Transverse colon (tissue), 4 donors: ENCODE results near the gene C11orf21. TPM values are rescaled to one million over a fixed set of nuclear protein-coding genes. Genes with fewer than 3 reads are reported as not detected.

Source experiments
- DNase-seq: peaks from one replicate; pipeline ENCODE4 v3.0.0-alpha.2; 2019
- H3K27ac ChIP-seq, 4 donors: fragments of 200-600 bp; sonication (generic); 2 replicates each; pipeline ENCODE4 v1.5.1; 2016 to 2018; ENCODE audit warnings: inconsistent platforms in 4 of 4
- H3K27me3 ChIP-seq: fragments of 200-600 bp; sonication (generic); 2 replicates; pipeline ENCODE4 v1.5.1; 2017; ENCODE audit warnings: inconsistent platforms
- H3K36me3 ChIP-seq, 4 donors: fragments of 200-600 bp; sonication (generic); 2 replicates each; pipeline ENCODE4 v1.5.1; 2017 to 2019; ENCODE audit warnings: inconsistent platforms in 4 of 4
- H3K4me1 ChIP-seq, 4 donors: fragments of 200-600 bp; sonication (generic); 2 replicates each; pipeline ENCODE4 v1.5.1; 2017 to 2020; ENCODE audit warnings: inconsistent platforms in 4 of 4
- H3K4me3 ChIP-seq, 4 donors: fragments of 200-600 bp; sonication (generic); 1 replicate in 1 of 4; 2 replicates in 3 of 4; pipeline versions ENCODE4 v1.5.1 to v1.6.1; 2017 to 2019; ENCODE audit warnings: inconsistent platforms in 4 of 4
- H3K9me3 ChIP-seq, 2 donors: fragments of 200-600 bp; sonication (generic); 2 replicates each; pipeline ENCODE4 v1.5.1; 2017 to 2019; ENCODE audit warnings: inconsistent platforms in 2 of 2
- EP300 ChIP-seq: sonication (generic); formaldehyde crosslinking; IDR thresholded peaks from one replicate; pipeline ENCODE4 v1.6.1; 2017; ENCODE audit warnings: antibody characterized with exemption, low read depth
- POLR2A ChIP-seq: fragments of 450-650 bp; IDR thresholded peaks from one replicate; pipeline ENCODE4 v1.6.1; 2016; ENCODE audit warnings: antibody characterized with exemption, mild to moderate bottlenecking, moderate library complexity
- POLR2AphosphoS5 ChIP-seq, 3 donors: sonication (generic); formaldehyde crosslinking; IDR thresholded peaks; one replicate each; pipeline ENCODE4 v1.6.1; 2016; ENCODE audit warnings: antibody characterized with exemption in 3 of 3
- WGBS, 2 donors: methylation state at CpG; one replicate each; pipeline ENCODE4 v1.1.5; 2018; ENCODE audit warnings: low coverage in 1 of 2; 5-methylcytosine and 5-hydroxymethylcytosine counted together
- in situ Hi-C, 4 donors: fragments of 200-750 bp; cut with MboI; loops; one replicate each; pipeline versions ENCODE4 v1.15.0 to v1.15.1; 2017; ENCODE audit warnings: low sequenced_read_pairs in 3 of 4, low pct_ligation_motif_present in 1 of 4, low pct_unique_long_range_greater_than_20kb in 1 of 4
- intact Hi-C: fragments of 100-400 bp; cut with DNase I; formaldehyde crosslinking; loops from one replicate; pipeline ENCODE4 v1.15.1; 2023; ENCODE audit warnings: low total_unique reads
- total RNA-seq, 4 donors: library from RNA; depleted of rRNA; stranded (reverse); fragments of >200 nt; gene quantifications; one replicate each; pipeline ENCODE4 v1.1.0, GENCODE V29; 2016
- TF ChIP-seq, protein P1 (sequence below), 5 experiments: fragments of 200-600 bp in 3 of 5; fragments of 450-650 bp in 2 of 5; sonication (generic) in 3 of 5; IDR thresholded peaks; 1 replicate in 2 of 5; 2 replicates in 3 of 5; pipeline ENCODE4 v1.5.1; 2016 to 2017; ENCODE audit warnings: antibody characterized with exemption in 5 of 5, inconsistent platforms in 3 of 5, mild to moderate bottlenecking in 2 of 5, moderate library complexity in 1 of 5

C11orf21 gene
- total RNA-seq, 4 donors from 2014 or later = 0.27 TPM; not detected in 3

DNA sequence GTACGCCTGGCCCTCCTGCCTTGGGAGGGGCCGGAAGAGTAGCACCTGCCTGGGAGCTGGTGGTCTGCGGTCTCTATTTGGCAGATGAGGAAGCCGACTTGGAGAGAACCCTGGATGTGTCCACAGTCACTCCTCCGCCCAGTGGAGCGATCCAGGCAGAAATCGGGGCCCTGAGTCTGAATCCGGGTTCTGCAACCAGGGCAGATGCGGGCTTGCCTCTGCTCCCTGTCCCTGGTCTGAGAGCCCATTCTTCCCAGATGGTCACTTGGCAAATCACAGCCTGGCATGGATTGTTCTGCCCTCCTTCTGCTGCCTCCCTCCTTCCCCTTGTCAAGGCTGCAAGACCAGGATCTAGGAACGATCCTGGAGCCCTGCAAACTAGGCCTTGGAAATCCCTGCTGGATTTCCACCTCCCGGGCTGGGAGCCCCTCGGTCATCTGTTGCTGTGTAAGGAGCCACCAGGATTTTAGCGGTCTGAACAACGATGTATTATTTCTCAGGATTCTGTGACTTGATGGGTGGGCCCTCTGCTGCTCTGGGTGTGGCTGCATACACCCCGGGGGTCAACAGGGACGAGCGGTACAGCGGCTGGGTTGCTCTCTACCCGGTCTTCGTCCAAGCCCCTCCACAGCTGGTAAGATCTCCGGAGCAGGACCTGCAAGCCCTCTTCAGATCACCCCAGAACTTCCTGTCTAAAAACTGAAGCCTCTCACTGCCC is 29.3 kb downstream of the C11orf21 start:
- in situ Hi-C loops = no loop called here
- Histone ChIP-seq H3K27me3 (peaks cover 51% of the 10 kb centered on the region), H3K4me3 (no peak overlapping the region), H3K4me1 (peaks cover 0 to 30% (median 26%) of the 10 kb centered on the region in 4 donors), H3K36me3 (no peaks in the 10 kb centered on the region), H3K27ac (no peak overlapping the region), H3K9me3 (no peaks in the 10 kb centered on the region)
- DNase-seq = no peak
- no peak for TF ChIP-seq EP300
- TF ChIP-seq POLR2A = no peak
- TF ChIP-seq, protein P1, sequence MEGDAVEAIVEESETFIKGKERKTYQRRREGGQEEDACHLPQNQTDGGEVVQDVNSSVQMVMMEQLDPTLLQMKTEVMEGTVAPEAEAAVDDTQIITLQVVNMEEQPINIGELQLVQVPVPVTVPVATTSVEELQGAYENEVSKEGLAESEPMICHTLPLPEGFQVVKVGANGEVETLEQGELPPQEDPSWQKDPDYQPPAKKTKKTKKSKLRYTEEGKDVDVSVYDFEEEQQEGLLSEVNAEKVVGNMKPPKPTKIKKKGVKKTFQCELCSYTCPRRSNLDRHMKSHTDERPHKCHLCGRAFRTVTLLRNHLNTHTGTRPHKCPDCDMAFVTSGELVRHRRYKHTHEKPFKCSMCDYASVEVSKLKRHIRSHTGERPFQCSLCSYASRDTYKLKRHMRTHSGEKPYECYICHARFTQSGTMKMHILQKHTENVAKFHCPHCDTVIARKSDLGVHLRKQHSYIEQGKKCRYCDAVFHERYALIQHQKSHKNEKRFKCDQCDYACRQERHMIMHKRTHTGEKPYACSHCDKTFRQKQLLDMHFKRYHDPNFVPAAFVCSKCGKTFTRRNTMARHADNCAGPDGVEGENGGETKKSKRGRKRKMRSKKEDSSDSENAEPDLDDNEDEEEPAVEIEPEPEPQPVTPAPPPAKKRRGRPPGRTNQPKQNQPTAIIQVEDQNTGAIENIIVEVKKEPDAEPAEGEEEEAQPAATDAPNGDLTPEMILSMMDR (IDR thresholded peaks at IDR 0.05) = no peak
- no peak for TF ChIP-seq POLR2AphosphoS5 (IDR thresholded peaks at IDR 0.05)
- WGBS, 2 donors = 84 to 92% methylated on average over 11 to 21 of the region's 21 CpGs
- intact Hi-C loops = no loop called here

DNA sequence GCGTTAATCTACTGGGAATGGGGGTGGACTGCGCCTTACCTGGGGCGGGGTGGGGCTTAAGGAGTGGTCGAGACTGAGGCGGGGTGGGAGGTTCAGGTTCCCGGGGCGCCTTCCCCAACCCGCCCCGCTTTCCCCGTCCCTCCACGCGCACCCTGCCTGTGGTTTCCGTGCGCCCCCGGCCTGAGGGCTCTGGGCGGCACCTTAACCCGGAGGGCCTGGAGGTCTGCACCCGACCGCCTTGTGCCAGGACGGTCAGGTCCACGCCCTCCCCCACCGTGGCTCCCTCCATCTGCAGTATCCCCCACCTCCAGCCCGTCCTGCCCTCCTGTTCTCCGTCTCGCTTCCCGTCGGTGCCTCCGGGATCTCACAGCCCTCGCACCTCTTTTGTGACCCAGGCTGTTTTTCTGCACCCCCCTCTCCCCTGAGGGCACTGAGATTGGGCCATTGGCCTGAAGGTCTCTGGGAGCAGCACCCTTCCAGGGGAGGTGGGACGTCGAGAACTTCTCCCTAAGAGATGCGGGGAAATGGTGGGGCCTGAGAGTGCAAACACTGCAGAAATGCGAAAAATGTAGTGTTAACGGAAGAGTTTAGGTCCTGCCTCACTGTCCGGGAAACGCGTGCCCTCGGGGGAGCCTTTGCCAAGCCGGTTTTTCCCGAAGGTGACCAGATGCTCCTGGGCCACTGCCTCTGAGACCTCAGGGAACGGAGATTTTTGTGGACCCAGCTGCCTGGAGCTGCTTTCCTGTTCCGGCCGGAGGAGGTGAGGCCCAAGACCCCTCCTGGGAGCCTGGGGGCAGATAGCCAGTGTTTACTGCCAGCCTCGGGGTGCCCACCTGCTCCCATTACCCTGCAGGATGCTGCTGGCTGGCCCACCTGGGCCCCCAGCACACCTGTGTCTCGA is 30.1 kb downstream of the C11orf21 start:
- Histone ChIP-seq H3K36me3 (no peaks in the 10 kb centered on the region), H3K27me3 (peaks cover 51% of the 10 kb centered on the region), H3K4me3 (peak overlapping the region in 1 of 4 donors; percentile 51), H3K4me1 (peaks cover 0 to 30% (median 26%) of the 10 kb centered on the region in 4 donors), H3K9me3 (no peaks in the 10 kb centered on the region), H3K27ac (no peak overlapping the region)
- WGBS, 2 donors = 42 to 56% methylated on average over 15 to 43 of the region's 45 CpGs
- no peak for TF ChIP-seq POLR2AphosphoS5 (IDR thresholded peaks at IDR 0.05)
- TF ChIP-seq EP300 = no peak
- TF ChIP-seq, protein P1 (IDR thresholded peaks at IDR 0.05) = no peak
- no peak for TF ChIP-seq POLR2A
- no peak for DNase-seq
- intact Hi-C loops = no loop called here
- in situ Hi-C loops = no loop called here

DNA sequence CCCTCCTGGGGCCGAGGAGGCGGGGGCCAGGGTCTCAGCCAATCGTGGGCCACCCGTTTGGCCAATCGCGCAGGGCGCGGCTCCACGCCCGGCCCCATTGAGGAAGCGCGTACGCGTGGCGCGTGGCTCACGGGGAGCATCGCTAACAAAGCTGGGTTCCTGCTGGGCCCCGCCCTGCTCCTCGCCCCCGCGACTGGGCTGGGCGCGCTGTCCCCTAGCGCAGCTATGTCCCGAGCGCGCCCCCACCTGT is 30.7 kb downstream of the C11orf21 start:
- H3K9me3 ChIP-seq = no peaks in the 10 kb centered on the region
- peaks cover 0 to 30% (median 26%) of the 10 kb centered on the region in 4 donors for H3K4me1 ChIP-seq
- H3K27ac ChIP-seq = no peak overlapping the region
- peaks cover 51% of the 10 kb centered on the region for H3K27me3 ChIP-seq
- TF ChIP-seq, protein P1 (IDR thresholded peaks at IDR 0.05) = no peak
- TF ChIP-seq POLR2AphosphoS5 (IDR thresholded peaks at IDR 0.05) (no peak), EP300 (no peak), POLR2A (no peak)
- intact Hi-C loops (no loop called here), in situ Hi-C loops (no loop called here)
- peak; percentile 41 for DNase-seq
- H3K36me3 ChIP-seq = no peaks in the 10 kb centered on the region
- H3K4me3 ChIP-seq = peak overlapping the region in 2 of 4 donors; percentile 44 to 51
- WGBS, 2 donors = 0% methylated on average over 2 of the region's 28 CpGs; no CpG with 5 or more reads in 1 of the 2 donors

DNA sequence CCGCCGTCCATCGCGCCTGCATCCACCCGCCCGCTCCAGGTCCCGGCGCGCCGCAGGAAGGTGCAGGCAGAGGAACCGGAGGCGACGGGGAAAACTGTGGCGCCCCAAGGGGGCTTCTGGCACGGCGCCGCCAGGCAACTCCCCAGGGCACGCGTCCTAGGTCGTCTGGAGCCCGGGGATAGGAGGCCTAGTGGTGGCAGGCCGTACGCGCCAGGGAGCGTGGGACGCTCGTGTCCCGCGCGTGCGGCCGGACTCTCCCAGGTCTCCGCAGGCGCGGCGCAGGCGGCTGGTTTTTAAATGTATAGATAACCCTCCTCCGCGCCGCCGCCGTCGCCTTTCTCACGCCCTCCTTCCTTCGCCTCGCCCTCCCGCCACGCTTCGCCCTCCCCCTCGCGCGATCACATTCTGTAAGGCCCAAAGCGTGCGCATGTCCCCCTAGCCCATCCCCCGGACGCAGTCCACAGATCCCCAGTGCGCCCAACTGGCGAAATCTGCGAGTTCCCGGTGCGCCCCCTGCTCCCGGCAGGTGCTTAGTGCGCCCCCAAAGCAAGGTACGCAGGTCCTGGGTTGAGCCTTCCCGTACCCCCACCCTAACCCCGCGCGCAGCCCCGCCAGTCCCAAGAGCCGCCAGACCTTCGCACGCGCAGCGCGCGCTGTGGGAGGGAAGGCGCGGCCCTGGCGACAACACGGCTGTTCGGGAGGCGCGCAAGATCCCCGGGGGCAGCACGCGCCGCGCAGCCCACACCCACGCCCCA is 31.2 kb downstream of the C11orf21 start, which contains the start of gene ASCL2:
TSS of gene ASCL2 (minus strand) at position 267 of the 755 bp plus-strand sequence. CDS start at position 11, 256 bp downstream.
- Histone ChIP-seq H3K27me3 (peaks cover 51% of the 10 kb centered on the region), H3K4me3 (peak within 1 kb of the TSS; percentile 10 to 51 (median 34)), H3K4me1 (peaks cover 0 to 30% (median 26%) of the 10 kb centered on the region in 4 donors), H3K27ac (peak within 1 kb of the TSS; percentile 57 to 66 (median 62)), H3K9me3 (no peaks in the 10 kb centered on the region), H3K36me3 (no peaks in the 10 kb centered on the region)
- WGBS, 2 donors = 0 to 2% methylated on average over 3 to 69 of the region's 89 CpGs
- in situ Hi-C loops (no loop called here), intact Hi-C loops (no loop called here)
- DNase-seq = no peak
- TF ChIP-seq POLR2AphosphoS5 (IDR thresholded peaks at IDR 0.05) (no peak), POLR2A (no peak), EP300 (no peak)
- TF ChIP-seq, protein P1 (IDR thresholded peaks at IDR 0.05) = no peak
